ENCODE measurements around the gene TIGD4. TPM values are rescaled to one million over a fixed set of nuclear protein-coding genes. Genes with fewer than 3 reads are reported as not detected.

TIGD4 gene
- total and polyA plus RNA-seq, 4 donors: 0.02 to 0.42 (median 0.23) TPM

DNA sequence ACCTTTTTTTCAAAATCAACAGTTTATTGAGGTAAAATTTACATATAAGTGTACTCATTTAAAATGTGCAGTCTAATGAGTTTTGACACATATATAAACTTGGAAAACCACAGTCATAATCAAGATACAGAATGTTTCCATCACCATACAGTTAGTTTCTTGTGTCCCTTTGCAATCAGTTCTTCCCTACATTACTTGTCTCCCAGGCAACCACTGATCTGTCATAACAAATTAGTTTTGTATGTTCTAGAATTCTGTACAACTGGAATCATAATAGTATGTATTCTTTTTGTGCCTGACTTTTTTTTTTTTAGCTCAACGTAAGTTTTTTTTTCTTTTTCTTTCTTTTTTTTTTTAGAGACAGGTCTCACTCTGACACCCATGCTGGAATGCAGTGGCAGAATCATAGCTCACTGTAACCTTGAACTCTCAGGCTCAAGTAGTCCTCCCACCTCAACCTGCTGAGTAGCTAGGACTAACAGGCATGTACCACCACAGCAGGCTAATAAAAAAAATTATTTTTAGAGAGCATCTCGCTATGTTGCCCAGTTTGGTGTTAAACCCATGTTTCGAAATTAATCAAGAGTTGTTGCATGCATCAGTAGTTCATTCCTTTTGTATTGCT, 27.1 kb upstream of the TIGD4 start:
- Histone ChIP-seq H3K27ac (ENCODE audit: low read depth in 1 of 2, low read length in 2 of 2) (no peak overlapping the region), H3K9me3 (ENCODE audit: control insufficient read depth in 4 of 4, low read length in 3 of 4) (no peaks in the 10 kb centered on the region), H3K9ac (ENCODE audit: low read depth in 1 of 2, low read length in 2 of 2) (no peak overlapping the region), H3K4me1 (ENCODE audit: control insufficient read depth in 4 of 4, insufficient read depth in 4 of 4, low read length in 3 of 4) (peaks cover 0 to 8% (median 3%) of the 10 kb centered on the region in 4 donors), H3K36me3 (ENCODE audit: control insufficient read depth in 4 of 4, insufficient read depth in 3 of 4, low read depth in 1 of 4, low read length in 3 of 4) (no peaks in the 10 kb centered on the region), H3K27me3 (ENCODE audit: control insufficient read depth in 4 of 4, insufficient read depth in 4 of 4, low read length in 3 of 4) (no peaks in the 10 kb centered on the region), H3K4me3 (ENCODE audit: low read depth in 1 of 3, low read length in 3 of 3) (no peak overlapping the region)
- DNase-seq (ENCODE audit: low spot score): no peak
- TF ChIP-seq FOXA2 (IDR thresholded peaks at IDR 0.05) (no peak), EGR1 (IDR thresholded peaks at IDR 0.05; ENCODE audit: low read depth in 2 of 2) (no peak), TAF1 (conservative IDR thresholded peaks at IDR 0.05) (no peak), RXRA (IDR thresholded peaks at IDR 0.05) (no peak), JUND (IDR thresholded peaks at IDR 0.05) (no peak), HNF4A (conservative IDR thresholded peaks at IDR 0.05) (no peak), HNF4G (IDR thresholded peaks at IDR 0.05) (no peak), FOXA1 (IDR thresholded peaks at IDR 0.05) (no peak), YY1 (IDR thresholded peaks at IDR 0.05) (no peak), SP1 (IDR thresholded peaks at IDR 0.05) (no peak)
- TF ChIP-seq, protein P1, sequence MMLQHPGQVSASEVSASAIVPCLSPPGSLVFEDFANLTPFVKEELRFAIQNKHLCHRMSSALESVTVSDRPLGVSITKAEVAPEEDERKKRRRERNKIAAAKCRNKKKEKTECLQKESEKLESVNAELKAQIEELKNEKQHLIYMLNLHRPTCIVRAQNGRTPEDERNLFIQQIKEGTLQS (IDR thresholded peaks at IDR 0.05): no peak
- TF ChIP-seq, protein P2, sequence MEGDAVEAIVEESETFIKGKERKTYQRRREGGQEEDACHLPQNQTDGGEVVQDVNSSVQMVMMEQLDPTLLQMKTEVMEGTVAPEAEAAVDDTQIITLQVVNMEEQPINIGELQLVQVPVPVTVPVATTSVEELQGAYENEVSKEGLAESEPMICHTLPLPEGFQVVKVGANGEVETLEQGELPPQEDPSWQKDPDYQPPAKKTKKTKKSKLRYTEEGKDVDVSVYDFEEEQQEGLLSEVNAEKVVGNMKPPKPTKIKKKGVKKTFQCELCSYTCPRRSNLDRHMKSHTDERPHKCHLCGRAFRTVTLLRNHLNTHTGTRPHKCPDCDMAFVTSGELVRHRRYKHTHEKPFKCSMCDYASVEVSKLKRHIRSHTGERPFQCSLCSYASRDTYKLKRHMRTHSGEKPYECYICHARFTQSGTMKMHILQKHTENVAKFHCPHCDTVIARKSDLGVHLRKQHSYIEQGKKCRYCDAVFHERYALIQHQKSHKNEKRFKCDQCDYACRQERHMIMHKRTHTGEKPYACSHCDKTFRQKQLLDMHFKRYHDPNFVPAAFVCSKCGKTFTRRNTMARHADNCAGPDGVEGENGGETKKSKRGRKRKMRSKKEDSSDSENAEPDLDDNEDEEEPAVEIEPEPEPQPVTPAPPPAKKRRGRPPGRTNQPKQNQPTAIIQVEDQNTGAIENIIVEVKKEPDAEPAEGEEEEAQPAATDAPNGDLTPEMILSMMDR (IDR thresholded peaks at IDR 0.05; ENCODE audit: low read depth, low read length, missing input control): no peak
- TF ChIP-seq, protein P3, sequence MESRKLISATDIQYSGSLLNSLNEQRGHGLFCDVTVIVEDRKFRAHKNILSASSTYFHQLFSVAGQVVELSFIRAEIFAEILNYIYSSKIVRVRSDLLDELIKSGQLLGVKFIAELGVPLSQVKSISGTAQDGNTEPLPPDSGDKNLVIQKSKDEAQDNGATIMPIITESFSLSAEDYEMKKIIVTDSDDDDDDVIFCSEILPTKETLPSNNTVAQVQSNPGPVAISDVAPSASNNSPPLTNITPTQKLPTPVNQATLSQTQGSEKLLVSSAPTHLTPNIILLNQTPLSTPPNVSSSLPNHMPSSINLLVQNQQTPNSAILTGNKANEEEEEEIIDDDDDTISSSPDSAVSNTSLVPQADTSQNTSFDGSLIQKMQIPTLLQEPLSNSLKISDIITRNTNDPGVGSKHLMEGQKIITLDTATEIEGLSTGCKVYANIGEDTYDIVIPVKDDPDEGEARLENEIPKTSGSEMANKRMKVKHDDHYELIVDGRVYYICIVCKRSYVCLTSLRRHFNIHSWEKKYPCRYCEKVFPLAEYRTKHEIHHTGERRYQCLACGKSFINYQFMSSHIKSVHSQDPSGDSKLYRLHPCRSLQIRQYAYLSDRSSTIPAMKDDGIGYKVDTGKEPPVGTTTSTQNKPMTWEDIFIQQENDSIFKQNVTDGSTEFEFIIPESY (IDR thresholded peaks at IDR 0.05): no peak
- TF ChIP-seq, protein P4, sequence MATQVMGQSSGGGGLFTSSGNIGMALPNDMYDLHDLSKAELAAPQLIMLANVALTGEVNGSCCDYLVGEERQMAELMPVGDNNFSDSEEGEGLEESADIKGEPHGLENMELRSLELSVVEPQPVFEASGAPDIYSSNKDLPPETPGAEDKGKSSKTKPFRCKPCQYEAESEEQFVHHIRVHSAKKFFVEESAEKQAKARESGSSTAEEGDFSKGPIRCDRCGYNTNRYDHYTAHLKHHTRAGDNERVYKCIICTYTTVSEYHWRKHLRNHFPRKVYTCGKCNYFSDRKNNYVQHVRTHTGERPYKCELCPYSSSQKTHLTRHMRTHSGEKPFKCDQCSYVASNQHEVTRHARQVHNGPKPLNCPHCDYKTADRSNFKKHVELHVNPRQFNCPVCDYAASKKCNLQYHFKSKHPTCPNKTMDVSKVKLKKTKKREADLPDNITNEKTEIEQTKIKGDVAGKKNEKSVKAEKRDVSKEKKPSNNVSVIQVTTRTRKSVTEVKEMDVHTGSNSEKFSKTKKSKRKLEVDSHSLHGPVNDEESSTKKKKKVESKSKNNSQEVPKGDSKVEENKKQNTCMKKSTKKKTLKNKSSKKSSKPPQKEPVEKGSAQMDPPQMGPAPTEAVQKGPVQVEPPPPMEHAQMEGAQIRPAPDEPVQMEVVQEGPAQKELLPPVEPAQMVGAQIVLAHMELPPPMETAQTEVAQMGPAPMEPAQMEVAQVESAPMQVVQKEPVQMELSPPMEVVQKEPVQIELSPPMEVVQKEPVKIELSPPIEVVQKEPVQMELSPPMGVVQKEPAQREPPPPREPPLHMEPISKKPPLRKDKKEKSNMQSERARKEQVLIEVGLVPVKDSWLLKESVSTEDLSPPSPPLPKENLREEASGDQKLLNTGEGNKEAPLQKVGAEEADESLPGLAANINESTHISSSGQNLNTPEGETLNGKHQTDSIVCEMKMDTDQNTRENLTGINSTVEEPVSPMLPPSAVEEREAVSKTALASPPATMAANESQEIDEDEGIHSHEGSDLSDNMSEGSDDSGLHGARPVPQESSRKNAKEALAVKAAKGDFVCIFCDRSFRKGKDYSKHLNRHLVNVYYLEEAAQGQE (IDR thresholded peaks at IDR 0.05): no peak
- WGBS: 92% methylated on average over 3 of the region's 3 CpGs

DNA sequence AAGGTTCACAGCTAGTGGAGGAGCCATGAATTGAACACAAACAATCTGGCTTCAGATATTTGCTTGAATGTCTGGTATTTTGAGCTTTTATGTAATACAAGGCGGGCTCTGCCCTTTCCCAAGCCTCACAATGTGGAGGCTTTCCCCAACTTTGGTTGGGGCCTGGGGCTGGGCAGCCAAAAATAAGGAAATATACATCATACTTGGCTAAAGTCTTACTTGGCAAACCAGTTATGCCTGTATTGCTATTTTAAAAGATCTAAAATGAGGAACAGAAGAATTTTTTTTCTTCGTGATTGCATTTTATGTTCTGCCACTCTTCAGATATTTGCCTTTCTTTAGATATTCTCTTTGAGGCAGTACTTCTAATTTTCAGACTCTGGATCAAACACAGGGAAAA, 26.3 kb upstream of the TIGD4 start:
- Histone ChIP-seq H3K27me3 (ENCODE audit: control insufficient read depth in 4 of 4, insufficient read depth in 4 of 4, low read length in 3 of 4) (no peaks in the 10 kb centered on the region), H3K36me3 (ENCODE audit: control insufficient read depth in 4 of 4, insufficient read depth in 3 of 4, low read depth in 1 of 4, low read length in 3 of 4) (no peaks in the 10 kb centered on the region), H3K4me3 (ENCODE audit: low read depth in 1 of 3, low read length in 3 of 3) (no peak overlapping the region), H3K27ac (ENCODE audit: low read depth in 1 of 2, low read length in 2 of 2) (no peak overlapping the region), H3K4me1 (ENCODE audit: control insufficient read depth in 4 of 4, insufficient read depth in 4 of 4, low read length in 3 of 4) (peaks cover 0 to 3% (median 1%) of the 10 kb centered on the region in 4 donors), H3K9me3 (ENCODE audit: control insufficient read depth in 4 of 4, low read length in 3 of 4) (no peaks in the 10 kb centered on the region), H3K9ac (ENCODE audit: low read depth in 1 of 2, low read length in 2 of 2) (no peak overlapping the region)
- no peak for DNase-seq (ENCODE audit: low spot score)
- 82% methylated on average over 2 of the region's 2 CpGs for WGBS
- TF ChIP-seq FOXA1 (IDR thresholded peaks at IDR 0.05) (no peak), RXRA (IDR thresholded peaks at IDR 0.05) (no peak), NR2F2 (IDR thresholded peaks at IDR 0.05) (no peak), TAF1 (conservative IDR thresholded peaks at IDR 0.05) (no peak), JUND (IDR thresholded peaks at IDR 0.05) (no peak)
- TF ChIP-seq, protein P2 (IDR thresholded peaks at IDR 0.05; ENCODE audit: low read depth, low read length, missing input control): no peak
- TF ChIP-seq, protein P3 (IDR thresholded peaks at IDR 0.05): no peak
- TF ChIP-seq, protein P1 (IDR thresholded peaks at IDR 0.05): no peak
